ENCODE data around the gene IQCF2. TPM values are rescaled to one million over a fixed set of nuclear protein-coding genes. Genes with fewer than 3 reads are reported as not detected.
"Not testable (repeated sequence)": the region's sequence is repeated elsewhere in the genome, so short reads cannot be mapped to it uniquely, and the experiment has no call there.

Gene IQCF2
- total RNA-seq, 4 donors from 2014 or later = not detected

DNA sequence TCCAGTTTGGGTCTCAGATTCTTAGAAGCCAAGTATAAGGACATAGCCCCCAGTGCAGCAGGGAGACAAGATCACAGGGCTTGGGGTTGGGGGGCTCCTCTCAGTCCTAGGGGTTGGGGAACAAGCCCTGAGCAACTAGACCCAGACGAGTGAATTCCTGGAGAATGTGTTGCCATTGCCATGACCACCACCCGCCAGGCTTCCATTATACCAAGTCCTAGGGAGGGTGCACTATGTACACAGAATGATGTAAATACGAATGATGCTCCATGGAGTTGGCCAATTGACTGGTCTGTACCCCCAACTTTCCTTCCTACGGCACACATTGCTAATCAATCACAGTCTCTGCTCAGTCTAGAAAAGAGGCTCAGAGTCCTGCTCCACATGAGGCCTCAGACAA is 33.0 kb downstream of the IQCF2 start:
- 76 to 78% methylated on average over 4 of the region's 4 CpGs for WGBS, 2 donors
- no peak overlapping the region for H3K4me3 ChIP-seq (ENCODE audit: low read depth, poor library complexity, severe bottlenecking)
- intact Hi-C loops (cut with DNase I; ENCODE audit: low total_unique reads) = no loop called here
- TF ChIP-seq POLR2A (IDR thresholded peaks at IDR 0.05) = no peak
- TF ChIP-seq, protein P1, sequence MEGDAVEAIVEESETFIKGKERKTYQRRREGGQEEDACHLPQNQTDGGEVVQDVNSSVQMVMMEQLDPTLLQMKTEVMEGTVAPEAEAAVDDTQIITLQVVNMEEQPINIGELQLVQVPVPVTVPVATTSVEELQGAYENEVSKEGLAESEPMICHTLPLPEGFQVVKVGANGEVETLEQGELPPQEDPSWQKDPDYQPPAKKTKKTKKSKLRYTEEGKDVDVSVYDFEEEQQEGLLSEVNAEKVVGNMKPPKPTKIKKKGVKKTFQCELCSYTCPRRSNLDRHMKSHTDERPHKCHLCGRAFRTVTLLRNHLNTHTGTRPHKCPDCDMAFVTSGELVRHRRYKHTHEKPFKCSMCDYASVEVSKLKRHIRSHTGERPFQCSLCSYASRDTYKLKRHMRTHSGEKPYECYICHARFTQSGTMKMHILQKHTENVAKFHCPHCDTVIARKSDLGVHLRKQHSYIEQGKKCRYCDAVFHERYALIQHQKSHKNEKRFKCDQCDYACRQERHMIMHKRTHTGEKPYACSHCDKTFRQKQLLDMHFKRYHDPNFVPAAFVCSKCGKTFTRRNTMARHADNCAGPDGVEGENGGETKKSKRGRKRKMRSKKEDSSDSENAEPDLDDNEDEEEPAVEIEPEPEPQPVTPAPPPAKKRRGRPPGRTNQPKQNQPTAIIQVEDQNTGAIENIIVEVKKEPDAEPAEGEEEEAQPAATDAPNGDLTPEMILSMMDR (IDR thresholded peaks at IDR 0.05) = no peak
- no peak for DNase-seq (ENCODE audit: low spot score in 2 of 2)

GRCh38 chr3:51894939-51895338 is 33.5 kb downstream of the IQCF2 start:
- intact Hi-C loops (cut with DNase I; ENCODE audit: low total_unique reads) = no loop called here
- DNase-seq (ENCODE audit: low spot score in 2 of 2) = no peak
- WGBS, 2 donors = 93 to 95% methylated on average over 12 to 16 of the region's 16 CpGs
- no peak overlapping the region for H3K4me3 ChIP-seq (ENCODE audit: low read depth, poor library complexity, severe bottlenecking)
- TF ChIP-seq POLR2A (IDR thresholded peaks at IDR 0.05) = no peak
- TF ChIP-seq, protein P1 (IDR thresholded peaks at IDR 0.05) = no peak

DNA sequence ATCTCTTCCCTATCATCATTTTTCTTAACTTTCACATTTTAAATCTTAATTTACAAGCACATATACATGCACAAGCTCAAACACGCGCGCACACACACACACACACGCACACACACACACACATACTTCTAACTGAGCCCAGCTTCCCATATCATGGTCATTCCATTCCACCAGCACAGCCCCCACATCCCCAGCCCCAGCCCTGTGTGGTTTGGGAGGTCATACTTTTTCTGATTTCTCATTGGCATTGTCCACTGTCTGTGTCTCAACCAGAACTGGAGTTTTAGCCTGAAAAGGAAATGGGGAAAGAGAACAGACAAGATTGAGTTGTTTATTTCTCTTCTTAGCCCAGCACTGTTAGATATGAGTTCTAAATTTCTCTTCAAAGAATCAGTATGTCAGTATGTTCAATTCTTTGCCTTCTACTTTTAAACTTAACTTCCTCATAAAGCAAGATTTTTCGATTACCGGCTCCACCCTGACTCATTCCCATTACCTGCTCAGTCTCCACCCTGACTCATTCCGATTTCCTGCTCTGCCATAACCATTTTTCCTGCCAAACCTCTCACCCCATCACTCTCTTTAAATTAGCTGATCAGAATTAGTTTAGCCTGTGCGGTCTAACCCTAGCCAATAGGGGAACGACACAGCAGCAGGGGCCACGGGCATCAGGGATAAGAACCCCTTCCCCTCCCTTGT is 35.3 kb downstream of the IQCF2 start:
- intact Hi-C loops (cut with DNase I; ENCODE audit: low total_unique reads) = no loop called here
- no peak overlapping the region for H3K4me3 ChIP-seq (ENCODE audit: low read depth, poor library complexity, severe bottlenecking)
- 79 to 83% methylated on average over 10 of the region's 10 CpGs for WGBS, 2 donors
- TF ChIP-seq POLR2A (IDR thresholded peaks at IDR 0.05) = no peak
- TF ChIP-seq, protein P1 (IDR thresholded peaks at IDR 0.05) = no peak
- DNase-seq (ENCODE audit: low spot score in 2 of 2) = no peak

DNA sequence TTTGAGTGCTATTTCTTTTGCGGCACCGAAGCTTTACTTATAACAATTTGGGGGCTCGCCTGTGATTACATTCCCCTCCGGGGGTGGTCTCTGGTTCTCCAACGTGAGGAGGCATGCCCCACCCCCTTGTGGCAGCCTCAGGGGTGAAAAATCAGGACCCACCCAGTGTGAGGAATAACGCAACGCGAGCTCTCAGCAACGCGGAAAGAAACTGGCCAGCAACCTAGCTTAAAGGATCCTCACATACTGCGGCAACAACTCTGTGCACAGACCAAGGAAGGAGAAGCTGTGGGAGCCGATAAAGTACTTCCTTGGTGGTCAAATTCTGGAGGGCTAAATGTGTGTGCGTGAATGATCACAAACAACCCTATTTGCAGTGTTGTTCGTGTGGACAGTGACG is 36.0 kb downstream of the IQCF2 start:
- no peak for DNase-seq (ENCODE audit: low spot score in 2 of 2)
- intact Hi-C loops (cut with DNase I; ENCODE audit: low total_unique reads) = no loop called here
- TF ChIP-seq, protein P1 (IDR thresholded peaks at IDR 0.05) = no peak
- no peak for TF ChIP-seq POLR2A (IDR thresholded peaks at IDR 0.05)
- WGBS, 2 donors = 87 to 89% methylated on average over 15 of the region's 15 CpGs
- H3K4me3 ChIP-seq (ENCODE audit: low read depth, poor library complexity, severe bottlenecking) = no peak overlapping the region

DNA sequence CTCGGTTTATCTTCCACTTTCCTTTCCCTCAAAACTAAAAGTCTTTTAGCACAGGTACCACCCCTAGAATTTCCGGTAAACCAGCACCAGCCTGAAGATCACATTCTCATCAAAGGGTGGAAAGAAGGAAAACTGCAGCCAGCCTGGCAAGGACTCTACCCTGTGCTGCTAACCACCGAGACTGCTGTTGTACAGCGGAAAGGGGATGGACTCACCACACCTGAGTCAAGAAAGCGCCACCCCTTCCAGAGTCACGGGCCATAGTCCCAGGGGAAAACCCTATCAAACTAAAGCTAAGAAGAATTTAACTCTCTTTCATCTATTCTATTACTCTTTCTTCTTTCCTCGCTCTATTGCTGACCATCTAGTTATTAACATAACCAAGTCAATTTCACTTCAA is 38.6 kb downstream of the IQCF2 start:
- 61 to 67% methylated on average over 7 of the region's 7 CpGs for WGBS, 2 donors
- DNase-seq (ENCODE audit: low spot score in 2 of 2); intact Hi-C loops (cut with DNase I; ENCODE audit: low total_unique reads); H3K4me3 ChIP-seq (ENCODE audit: low read depth, poor library complexity, severe bottlenecking): not testable (repeated sequence)

DNA sequence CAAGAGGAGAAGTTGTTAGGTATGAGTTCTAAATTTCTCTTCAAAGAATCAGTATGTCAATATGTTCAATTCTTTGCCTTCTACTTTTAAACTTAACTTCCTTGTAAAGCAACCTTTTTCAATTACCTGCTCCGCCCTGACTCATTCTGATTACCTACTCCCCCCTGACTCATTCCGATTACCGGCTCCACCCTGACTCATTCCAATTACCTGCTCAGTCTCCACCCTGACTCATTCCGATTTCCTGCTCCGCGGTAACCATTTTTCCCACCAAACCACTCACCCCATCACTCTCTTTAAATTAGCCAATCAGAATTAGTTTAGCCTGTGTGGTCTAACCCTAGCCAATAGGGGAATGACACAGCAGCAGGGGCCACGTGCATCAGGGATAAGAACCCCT is 40.9 kb downstream of the IQCF2 start:
- intact Hi-C loops (cut with DNase I; ENCODE audit: low total_unique reads); H3K4me3 ChIP-seq (ENCODE audit: low read depth, poor library complexity, severe bottlenecking); DNase-seq (ENCODE audit: low spot score in 2 of 2): not testable (repeated sequence)
- WGBS, 2 donors = 53 to 61% methylated on average over 7 of the region's 7 CpGs
